GM23338 (cell line): ENCODE results near the gene SCAPER.

Source experiments
- CTCF ChIP-seq, 2 experiments: fragments of 200-600 bp in 1 of 2; sonication (generic) in 1 of 2; conservative IDR thresholded peaks; 2 replicates each; pipeline versions ENCODE4 v1.5.1 to v1.6.1; 2016 to 2017; ENCODE audit warnings: antibody characterized with exemption in 2 of 2, low read depth in 2 of 2, mild to moderate bottlenecking in 2 of 2, moderate library complexity in 1 of 2
- EZH2 ChIP-seq: fragments of 200-600 bp; sonication (generic); IDR thresholded peaks from one replicate; pipeline ENCODE4 v1.8.0; 2017; ENCODE audit warnings: antibody characterized with exemption, mild to moderate bottlenecking, low read depth; ENCODE audit not compliant: unreplicated experiment
- EZH2phosphoT487 ChIP-seq: fragments of 200-600 bp; sonication (generic); IDR thresholded peaks from one replicate; pipeline ENCODE4 v1.8.1; 2018; ENCODE audit warnings: antibody characterized with exemption; ENCODE audit not compliant: unreplicated experiment
- NANOG ChIP-seq: IDR thresholded peaks from 2 replicates; pipeline ENCODE4 v1.6.1; 2016; ENCODE audit warnings: antibody characterized with exemption, borderline replicate concordance
- POLR2AphosphoS5 ChIP-seq: IDR thresholded peaks from 2 replicates; pipeline ENCODE4 v1.6.1; 2016; ENCODE audit warnings: antibody characterized with exemption, low read depth
- STAT1 ChIP-seq: IDR thresholded peaks from one replicate; pipeline ENCODE4 v1.6.1; 2016; ENCODE audit warnings: antibody characterized with exemption; ENCODE audit not compliant: unreplicated experiment
- TF ChIP-seq, protein P1 (sequence below): IDR thresholded peaks from one replicate; pipeline ENCODE4 v1.6.1; 2018; ENCODE audit warnings: antibody characterized with exemption; ENCODE audit not compliant: unreplicated experiment

DNA sequence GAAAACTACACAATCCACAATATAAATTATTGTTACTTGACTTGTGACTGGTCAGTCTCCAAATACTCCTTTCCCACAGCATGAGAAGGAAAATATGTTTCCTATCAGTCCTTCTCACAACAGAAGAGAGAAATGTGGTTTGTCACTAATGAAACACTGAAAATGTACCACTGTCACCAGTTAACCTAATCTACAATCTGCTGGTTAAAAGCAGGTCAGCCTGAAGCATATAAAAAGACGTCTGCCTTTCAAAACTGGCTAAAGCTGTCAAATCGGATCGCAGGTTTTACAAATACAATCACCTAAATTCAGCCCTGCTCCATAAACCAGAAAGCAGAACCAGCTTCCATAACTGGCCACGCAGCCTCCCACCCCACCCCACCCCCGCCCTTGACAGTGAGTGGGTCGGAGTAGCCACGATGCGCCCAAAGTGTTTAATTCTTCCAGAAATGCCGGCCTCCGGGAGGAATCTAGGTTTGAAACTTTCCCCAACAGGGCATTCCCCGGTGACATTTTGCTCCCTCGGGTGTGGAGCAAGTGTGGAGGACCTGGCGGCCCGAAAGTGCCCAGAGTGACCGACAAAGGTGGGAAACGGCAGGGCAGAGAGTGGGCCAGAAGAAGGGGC lies 594.6 kb downstream of the SCAPER start:
- TF ChIP-seq CTCF (conservative IDR thresholded peaks at IDR 0.05; ENCODE audit: low read depth in 2 of 2) (no peak), EZH2 (no peak), POLR2AphosphoS5 (no peak), NANOG (no peak), EZH2phosphoT487 (no peak), STAT1 (no peak)
- TF ChIP-seq, protein P1, sequence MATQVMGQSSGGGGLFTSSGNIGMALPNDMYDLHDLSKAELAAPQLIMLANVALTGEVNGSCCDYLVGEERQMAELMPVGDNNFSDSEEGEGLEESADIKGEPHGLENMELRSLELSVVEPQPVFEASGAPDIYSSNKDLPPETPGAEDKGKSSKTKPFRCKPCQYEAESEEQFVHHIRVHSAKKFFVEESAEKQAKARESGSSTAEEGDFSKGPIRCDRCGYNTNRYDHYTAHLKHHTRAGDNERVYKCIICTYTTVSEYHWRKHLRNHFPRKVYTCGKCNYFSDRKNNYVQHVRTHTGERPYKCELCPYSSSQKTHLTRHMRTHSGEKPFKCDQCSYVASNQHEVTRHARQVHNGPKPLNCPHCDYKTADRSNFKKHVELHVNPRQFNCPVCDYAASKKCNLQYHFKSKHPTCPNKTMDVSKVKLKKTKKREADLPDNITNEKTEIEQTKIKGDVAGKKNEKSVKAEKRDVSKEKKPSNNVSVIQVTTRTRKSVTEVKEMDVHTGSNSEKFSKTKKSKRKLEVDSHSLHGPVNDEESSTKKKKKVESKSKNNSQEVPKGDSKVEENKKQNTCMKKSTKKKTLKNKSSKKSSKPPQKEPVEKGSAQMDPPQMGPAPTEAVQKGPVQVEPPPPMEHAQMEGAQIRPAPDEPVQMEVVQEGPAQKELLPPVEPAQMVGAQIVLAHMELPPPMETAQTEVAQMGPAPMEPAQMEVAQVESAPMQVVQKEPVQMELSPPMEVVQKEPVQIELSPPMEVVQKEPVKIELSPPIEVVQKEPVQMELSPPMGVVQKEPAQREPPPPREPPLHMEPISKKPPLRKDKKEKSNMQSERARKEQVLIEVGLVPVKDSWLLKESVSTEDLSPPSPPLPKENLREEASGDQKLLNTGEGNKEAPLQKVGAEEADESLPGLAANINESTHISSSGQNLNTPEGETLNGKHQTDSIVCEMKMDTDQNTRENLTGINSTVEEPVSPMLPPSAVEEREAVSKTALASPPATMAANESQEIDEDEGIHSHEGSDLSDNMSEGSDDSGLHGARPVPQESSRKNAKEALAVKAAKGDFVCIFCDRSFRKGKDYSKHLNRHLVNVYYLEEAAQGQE: no peak
